ENCODE data around the gene KRR1.
"Not testable (repeated sequence)": the region's sequence is repeated elsewhere in the genome, so short reads cannot be mapped to it uniquely, and the experiment has no call there.

Gene KRR1

DNA sequence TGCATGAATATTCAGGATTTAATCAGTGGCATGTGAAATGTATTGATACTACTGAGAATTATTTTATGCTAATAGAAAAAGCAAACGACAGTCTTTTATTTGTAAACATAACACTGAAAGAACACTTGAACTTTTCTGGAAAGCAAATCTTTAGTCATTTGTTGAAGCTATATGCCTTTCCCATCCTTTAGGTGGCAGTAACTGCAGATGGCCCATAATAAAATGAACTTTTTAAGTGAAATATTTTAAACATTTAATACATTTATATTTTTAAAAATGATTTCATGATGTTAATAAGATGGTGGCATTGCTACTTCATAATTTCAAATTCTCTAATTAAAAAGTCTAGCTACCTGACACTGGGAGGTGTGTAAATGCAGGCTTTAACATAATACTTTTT is 13.9 kb upstream of the KRR1 start:
- no peak for DNase-seq (ENCODE audit: low read depth)

DNA sequence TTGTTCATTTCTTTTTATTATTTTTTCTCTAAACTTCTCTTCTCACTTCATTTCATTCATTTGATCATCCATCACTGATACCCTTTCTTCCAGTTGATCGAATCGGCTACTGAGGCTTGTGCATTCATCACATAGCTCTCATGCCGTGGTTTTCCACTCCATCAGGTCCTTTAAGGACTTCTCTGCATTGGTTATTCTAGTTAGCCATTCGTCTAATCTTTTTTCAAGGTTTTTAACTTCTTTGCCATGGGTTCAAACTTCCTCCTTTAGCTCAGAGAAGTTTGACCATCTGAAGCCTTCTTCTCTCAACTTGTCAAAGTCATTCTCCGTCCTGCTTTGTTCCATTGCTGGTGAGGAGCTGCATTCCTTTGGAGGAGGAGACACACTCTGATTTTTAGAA is 10.7 kb upstream of the KRR1 start:
- DNase-seq (ENCODE audit: low read depth), result not testable (repeated sequence)

DNA sequence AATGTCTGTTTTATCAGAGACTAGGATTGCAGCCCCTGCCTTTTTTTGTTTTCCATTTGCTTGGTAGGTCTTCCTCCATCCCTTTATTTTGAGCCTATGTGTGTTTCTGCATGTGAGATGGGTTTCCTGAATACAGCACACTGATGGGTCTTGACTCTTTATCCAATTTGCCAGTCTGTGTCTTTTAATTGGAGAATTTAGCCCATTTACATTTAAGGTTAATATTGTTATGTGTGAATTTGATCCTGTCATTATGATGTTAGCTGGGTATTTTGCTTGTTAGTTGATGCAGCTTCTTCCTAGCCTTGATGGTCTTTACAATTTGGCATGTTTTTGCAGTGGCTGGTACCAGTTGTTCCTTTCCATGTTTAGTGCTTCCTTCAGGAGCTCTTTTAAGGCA is 9.8 kb upstream of the KRR1 start:
- DNase-seq (ENCODE audit: low read depth), result not testable (repeated sequence)

- DNase-seq (ENCODE audit: low read depth), result no peak
Measured at GRCh38 chr12:75509621-75510020, 1.8 kb downstream of the KRR1 start.

GRCh38 chr12:75508159-75508558 is 3.2 kb downstream of the KRR1 start:
- no peak for DNase-seq (ENCODE audit: low read depth)

DNA sequence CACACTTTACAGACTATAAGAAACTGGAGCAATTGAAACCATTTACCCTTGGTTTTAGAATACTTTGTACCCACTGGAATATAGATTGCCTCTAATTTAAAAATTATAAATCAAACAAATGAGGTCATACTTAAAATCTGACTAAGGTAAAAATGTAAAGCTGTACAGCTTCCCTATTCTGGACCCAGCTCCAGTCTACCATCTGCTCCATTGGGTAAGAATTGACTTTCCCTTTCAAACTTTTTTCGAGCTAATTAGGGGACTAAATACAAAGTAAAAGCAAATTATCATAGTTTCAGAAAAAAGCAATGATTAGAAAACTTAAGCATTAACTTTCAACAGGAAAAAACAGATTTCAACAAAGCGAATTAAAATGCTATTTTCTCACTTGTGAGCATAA is 4.3 kb downstream of the KRR1 start:
- DNase-seq (ENCODE audit: low read depth), result no peak

- no peak for DNase-seq (ENCODE audit: low read depth)
Measured at GRCh38 chr12:75505706-75506312, 5.6 kb downstream of the KRR1 start.

DNA sequence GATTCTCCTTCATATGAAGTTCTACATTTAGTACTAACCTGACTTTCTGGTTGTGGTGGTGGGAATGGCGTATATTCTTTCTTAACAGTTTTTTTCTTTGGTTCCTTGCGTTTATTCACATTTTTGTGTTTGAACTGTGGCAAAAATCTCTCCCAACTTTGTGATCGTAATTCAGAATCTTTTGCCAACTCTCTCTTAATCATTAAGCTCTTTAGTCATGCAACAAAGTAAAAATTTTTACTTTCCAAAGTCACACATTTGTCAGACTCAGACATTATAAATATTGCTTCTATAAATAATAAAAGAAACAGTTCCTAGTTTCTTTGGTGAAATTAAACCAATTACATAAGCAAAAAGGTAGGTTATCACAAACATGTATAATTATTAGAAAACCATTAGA is 7.5 kb downstream of the KRR1 start:
- no peak for DNase-seq (ENCODE audit: low read depth)

- no peak for DNase-seq (ENCODE audit: low read depth)
Measured at GRCh38 chr12:75503459-75503858, 8.0 kb downstream of the KRR1 start.

- DNase-seq (ENCODE audit: low read depth), result no peak
Measured at GRCh38 chr12:75491169-75491568, 20.2 kb downstream of the KRR1 start.

DNA sequence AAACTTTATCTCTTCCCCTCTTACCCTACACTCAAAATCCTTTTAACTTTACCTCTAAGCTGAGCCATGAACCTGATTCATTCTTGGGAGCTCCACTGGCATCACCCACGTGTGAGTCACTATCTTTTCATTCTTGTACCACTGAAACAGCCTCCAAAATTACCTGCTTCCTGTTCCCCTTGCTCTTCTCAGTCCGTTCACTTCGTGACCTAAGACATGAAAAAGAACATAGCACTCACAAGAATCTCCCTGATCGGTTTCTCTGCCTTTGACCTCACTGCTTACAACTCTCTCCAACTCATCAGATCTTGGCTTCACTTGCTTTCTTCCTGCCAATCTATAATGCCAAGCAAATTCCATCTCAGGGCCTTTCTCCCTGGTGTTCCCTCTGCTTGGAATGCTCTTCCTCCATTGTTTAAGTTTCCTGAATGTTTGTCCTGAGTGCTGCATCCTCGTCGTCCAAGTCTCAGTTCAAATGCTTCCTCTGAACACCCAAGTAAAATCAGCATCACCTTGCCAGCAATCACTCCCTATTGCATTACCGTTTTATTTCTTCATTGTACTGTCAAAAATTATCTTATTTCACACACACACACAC is 21.7 kb downstream of the KRR1 start:
- DNase-seq (ENCODE audit: low read depth), result peak; percentile 11

GRCh38 chr12:75489187-75489586 is 22.2 kb downstream of the KRR1 start:
- no peak for DNase-seq (ENCODE audit: low read depth)

DNA sequence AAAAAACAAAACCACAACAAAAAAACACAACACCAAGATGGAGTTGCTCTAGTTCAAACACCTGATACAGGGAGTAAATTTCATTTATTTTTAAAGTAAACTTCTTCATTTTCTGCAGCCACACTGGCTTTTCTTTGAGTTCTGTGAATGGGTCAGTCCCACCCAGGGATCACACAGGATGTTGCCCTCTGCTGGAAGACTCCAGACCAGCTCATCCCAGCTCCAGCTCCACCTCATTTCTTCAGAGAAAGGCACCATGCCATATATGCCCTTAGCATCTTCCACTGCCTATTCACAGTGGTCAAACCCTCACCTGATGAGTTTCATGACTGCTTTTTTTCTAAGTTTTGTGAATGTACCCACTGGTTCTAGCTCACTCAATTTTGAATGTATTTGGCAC is 22.9 kb downstream of the KRR1 start:
- no peak for DNase-seq (ENCODE audit: low read depth)

DNA sequence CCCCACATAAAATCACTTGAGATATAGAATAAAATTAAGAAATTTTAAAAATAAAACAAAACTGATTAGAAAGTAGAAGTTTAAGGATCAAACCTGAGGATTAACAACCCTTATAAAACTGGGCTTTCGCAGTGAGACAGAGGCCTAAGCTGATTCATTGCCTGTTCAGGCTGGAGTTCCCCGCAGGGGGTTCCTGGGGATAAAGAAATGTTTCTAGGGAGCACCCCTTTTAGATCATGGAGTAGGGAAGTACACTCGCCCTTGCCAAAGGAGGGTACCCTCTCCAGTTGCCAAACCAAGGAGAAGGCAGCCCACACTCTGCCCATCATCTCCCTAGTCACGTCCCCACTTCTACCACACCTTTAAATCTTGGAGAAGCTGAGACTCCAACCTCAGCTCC is 24.1 kb downstream of the KRR1 start:
- DNase-seq (ENCODE audit: low read depth), result no peak

- not testable (repeated sequence) for DNase-seq (ENCODE audit: low read depth)
Measured at GRCh38 chr12:75484450-75484849, 27.0 kb downstream of the KRR1 start.

DNA sequence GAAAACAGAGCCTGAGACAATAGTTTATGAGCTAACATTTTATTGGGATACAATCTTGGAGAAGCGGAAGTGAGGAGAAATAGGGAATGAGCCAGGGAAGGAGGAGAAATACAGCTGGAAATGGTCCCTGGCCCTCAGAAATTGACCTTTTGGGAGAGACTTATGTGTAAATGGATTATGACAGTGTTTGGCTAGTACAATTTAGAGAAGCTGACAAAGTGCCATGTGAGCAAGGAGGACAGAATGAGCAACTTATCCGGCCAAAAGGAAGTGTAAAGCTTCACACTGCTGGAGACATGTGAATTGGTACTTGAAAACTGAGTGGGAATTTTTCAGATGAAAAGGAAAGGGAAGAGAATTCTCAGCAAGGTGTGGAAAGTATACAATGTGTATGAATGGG is 28.0 kb downstream of the KRR1 start:
- DNase-seq (ENCODE audit: low read depth), result no peak

GRCh38 chr12:75482646-75483045 is 28.8 kb downstream of the KRR1 start:
- no peak for DNase-seq (ENCODE audit: low read depth)

GRCh38 chr12:75481774-75482173 is 29.6 kb downstream of the KRR1 start:
- DNase-seq (ENCODE audit: low read depth), result no peak

DNA sequence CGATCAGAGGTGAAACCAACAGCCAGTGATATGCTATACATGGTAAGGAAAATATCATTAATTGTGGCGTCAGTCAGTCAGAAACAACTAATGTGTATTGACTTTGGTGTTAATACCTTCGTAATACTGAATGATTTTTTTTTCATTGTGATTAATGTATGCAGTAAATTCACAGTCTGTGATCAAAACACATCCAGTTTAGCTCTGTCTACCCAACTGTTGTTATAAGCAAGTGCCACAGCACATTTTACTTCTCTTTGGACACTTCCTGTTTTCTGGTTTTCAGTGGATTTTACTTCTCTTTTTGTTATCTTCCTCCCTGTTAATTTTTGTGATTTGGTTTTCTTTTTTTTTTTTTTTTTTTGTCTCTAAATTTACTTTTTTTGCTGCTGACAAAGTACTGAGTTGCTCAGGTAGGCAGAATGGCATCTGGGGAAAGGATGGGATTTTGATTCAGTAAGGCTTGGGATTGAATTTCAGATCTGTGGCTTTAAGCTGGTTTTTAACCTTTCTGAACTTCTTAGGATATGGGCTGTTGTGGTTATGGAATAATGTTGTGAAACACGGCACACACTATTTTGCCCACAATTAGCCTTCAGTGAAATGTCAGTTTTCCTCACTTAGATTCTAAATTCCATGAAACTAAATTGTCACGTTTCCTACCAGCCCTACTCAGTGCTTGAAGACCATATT is 30.2 kb downstream of the KRR1 start:
- DNase-seq (ENCODE audit: low read depth), result no peak

DNA sequence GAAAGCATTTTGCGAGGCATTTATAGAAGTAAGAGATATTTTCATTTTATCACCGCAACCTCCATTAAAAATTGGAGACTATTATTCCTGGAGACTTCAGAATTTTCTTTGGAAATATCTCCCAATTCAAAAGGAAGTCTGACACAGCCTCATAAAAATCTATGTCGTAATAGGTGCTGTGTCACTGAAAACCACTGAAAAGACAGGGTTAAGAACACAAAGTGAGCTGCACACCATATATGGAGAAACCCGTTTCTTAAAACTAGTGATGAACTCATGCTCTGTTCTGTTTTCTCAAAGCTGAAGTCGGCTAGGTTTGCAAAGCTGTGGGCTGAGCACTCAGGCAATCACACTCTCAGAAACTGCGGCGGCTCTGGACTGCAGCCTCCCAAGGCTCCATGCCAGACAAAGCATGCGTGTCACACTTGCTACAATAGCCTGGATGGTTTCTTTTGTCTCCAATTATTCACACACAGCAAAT is 30.9 kb downstream of the KRR1 start, which contains the start of gene GLIPR1:
TSS of gene GLIPR1 (plus strand) at position 287 of the 481 bp plus-strand sequence. CDS start at position 413, 126 bp downstream.
- peak; percentile 65 for DNase-seq (ENCODE audit: low read depth)

GRCh38 chr12:75479963-75480461 is 31.4 kb downstream of the KRR1 start:
- no peak for DNase-seq (ENCODE audit: low read depth)

GRCh38 chr12:75478116-75478794 is 33.2 kb downstream of the KRR1 start:
- no peak for DNase-seq (ENCODE audit: low read depth)

DNA sequence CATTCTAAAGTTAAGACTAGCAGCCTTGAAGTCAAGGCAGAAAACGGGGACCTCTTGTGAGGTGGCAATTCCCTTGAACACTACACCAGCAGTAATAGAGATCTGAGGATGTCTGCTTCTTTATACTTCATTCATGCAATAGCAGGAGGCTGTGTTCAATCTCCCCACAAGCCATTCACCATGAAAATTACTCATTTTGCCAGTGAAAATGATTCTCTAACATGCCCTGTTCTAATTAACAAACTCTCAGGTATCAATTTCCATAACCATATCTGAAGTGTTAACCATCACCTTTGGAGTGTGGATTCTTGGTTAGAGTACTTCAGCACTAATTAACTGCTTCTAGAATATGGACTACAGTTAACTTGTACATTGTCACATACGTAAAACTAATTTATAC is 34.3 kb downstream of the KRR1 start:
- DNase-seq (ENCODE audit: low read depth), result no peak
